GM12873 (cell line): ENCODE data around the gene CCDC24.

Source experiments
- TF ChIP-seq, protein P1 (sequence below): IDR thresholded peaks from 2 replicates; pipeline ENCODE4 v1.5.1; 2012; ENCODE audit warnings: low read depth, mild to moderate bottlenecking, moderate library complexity, low read length, control low read depth; ENCODE audit not compliant: insufficient read depth; ENCODE audit errors: missing control alignments

Gene CCDC24

GRCh38 chr1:44016041-44016889 lies 24.9 kb downstream of the CCDC24 start:
- TF ChIP-seq, protein P1, sequence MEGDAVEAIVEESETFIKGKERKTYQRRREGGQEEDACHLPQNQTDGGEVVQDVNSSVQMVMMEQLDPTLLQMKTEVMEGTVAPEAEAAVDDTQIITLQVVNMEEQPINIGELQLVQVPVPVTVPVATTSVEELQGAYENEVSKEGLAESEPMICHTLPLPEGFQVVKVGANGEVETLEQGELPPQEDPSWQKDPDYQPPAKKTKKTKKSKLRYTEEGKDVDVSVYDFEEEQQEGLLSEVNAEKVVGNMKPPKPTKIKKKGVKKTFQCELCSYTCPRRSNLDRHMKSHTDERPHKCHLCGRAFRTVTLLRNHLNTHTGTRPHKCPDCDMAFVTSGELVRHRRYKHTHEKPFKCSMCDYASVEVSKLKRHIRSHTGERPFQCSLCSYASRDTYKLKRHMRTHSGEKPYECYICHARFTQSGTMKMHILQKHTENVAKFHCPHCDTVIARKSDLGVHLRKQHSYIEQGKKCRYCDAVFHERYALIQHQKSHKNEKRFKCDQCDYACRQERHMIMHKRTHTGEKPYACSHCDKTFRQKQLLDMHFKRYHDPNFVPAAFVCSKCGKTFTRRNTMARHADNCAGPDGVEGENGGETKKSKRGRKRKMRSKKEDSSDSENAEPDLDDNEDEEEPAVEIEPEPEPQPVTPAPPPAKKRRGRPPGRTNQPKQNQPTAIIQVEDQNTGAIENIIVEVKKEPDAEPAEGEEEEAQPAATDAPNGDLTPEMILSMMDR = no peak

DNA sequence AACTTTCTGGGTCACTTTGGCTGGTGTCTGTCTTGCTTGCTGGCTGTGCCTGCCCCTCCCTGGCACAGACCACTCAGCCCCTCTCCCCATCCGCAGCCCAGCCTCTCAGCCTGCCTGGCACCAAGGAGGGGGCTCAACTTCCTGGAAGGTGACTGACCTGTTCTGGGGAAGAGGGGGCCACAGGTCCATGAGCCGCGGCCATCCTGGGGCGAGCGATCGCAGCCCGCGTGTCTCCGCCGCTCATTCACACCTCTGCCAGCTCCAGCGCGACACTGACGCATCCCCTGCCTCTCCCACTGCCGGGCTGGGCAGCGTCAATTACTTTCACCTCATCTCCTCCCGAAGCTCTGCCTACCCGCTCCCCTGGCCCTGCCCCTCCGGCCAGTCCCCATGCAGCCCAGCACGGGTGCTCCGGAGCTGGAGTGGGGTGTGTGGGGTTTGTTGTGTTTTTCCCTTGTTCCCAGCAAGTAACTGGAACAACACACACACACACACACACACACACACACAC lies 25.5 kb downstream of the CCDC24 start:
- TF ChIP-seq, protein P1 = no peak

- TF ChIP-seq, protein P1 = no peak
These were observed 28.1 kb downstream of the CCDC24 start for GRCh38 chr1:44019466-44019948.

GRCh38 chr1:44020464-44020863 lies 29.1 kb downstream of the CCDC24 start:
- TF ChIP-seq, protein P1 = no peak

DNA sequence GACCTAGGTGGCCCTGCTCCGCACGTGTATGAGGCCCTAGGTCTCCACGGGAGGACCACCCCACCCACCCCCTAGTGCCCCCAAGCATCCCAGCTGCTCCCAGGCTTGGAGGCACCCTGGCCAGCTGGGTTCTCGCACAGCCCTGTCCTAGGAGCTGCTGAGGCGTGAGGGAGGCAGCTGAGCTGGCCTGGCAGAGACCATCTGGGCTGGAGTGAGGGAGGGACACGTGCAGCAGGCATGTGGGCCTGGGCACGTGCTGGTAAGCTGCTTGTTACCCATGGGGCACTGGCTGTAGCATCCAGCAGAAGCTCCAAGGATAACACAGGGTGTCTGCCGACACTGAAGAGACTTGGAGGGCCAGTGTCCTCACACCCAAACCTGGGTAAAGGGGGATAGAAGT lies 29.8 kb downstream of the CCDC24 start:
- TF ChIP-seq, protein P1 = no peak

DNA sequence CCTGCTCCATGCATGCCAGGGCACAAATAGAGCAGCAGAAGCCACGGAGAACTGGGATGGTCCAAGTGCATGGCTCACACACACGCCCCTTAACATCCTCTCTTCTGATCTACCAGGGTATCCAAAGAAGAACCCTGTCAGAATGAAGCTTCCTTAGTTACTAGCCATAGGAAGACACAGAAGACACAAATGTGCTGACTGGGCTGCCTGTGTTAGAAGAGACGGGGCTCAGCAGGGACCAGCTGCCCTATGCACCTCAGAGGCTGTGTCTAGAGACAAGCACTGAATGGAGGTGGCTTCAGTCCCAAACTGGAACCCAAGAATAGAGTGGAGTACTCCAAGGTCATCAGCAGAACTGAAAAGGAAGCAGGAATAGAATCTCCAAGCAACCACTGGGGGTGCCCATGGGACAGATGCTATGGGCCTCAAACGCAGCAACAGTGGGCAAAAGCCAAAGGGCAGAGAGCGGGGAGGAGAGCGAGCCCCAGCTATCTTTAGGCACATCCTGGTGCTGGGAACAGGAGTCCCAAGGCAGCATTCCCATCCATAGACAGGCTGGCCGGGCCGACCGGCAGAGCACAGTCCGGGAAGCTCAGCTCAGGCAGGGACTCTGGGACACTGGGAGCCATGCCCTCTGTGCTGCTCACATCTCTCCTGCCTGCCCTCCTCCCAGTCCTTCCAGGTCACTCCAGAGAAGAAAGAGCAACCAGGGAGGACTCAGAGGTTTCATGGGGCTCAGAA lies 30.4 kb downstream of the CCDC24 start:
- TF ChIP-seq, protein P1 = no peak

DNA sequence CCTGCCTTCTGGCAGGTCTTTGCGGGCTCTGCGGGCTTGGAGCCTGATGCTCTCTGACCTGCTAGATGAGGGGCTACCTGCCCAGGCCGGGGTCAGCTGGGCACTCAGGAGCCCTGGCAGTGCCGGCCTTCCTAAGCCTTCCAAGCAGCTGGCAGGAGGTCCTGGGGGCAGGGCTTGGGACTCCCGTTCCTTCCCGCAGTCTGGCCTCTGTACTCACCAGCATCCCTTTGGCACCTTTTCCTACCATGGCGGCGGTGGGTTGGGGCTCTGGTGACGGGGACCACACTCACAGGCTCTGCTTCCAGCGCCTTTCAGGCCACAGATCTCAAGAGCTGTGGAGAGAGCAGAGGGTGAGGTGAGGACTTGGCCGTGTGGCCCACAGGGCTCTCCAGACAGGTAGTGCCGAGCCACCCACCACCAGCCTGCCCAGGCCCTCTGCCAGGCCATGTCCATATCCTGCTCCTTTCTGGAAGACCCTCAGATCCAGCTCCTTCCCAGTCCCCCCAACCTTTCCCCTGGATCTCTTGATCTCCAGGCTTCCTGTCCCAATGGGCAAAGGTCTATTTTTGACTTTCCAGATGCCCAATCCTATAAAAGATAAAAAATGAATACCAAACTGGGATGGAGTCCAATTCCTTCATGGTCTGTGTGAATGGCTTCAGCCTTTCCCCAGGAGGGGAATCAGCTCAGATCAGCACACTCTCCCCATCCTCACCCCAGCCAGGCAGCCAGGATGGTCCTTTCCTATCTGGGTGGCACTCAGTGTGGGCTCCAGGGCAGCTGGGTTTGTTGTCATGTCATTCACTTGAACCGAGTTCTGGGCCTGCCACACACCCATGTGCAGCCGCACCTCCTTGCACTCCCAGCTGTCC lies 32.9 kb downstream of the CCDC24 start:
- TF ChIP-seq, protein P1 = no peak
